Peyer's patch (tissue), 4 donors: Measurements from ENCODE around the gene AGAP1. TPM values are rescaled to one million over a fixed set of nuclear protein-coding genes. Genes with fewer than 3 reads are reported as not detected.

Source experiments
- DNase-seq, 3 donors: peaks; one replicate each; pipeline ENCODE4 v3.0.0-alpha.2; 2017 to 2019
- H3K27ac ChIP-seq, 4 donors: fragments of 200-600 bp; sonication (generic); one replicate each; pipeline ENCODE4 v1.5.1; 2016 to 2019
- H3K27me3 ChIP-seq, 2 donors: fragments of 200-600 bp; sonication (generic); one replicate each; pipeline ENCODE4 v1.5.1; 2019
- H3K36me3 ChIP-seq, 3 donors: fragments of 200-600 bp; sonication (generic); one replicate each; pipeline ENCODE4 v1.5.1; 2016 to 2019
- H3K4me1 ChIP-seq, 4 donors: fragments of 200-600 bp; sonication (generic); one replicate each; pipeline ENCODE4 v1.5.1; 2016 to 2019
- H3K4me3 ChIP-seq, 4 donors: fragments of 200-600 bp; sonication (generic); 1 replicate in 3 of 4; 2 replicates in 1 of 4; pipeline ENCODE4 v1.5.1; 2016 to 2019; ENCODE audit warnings: mild to moderate bottlenecking in 1 of 4
- H3K9me3 ChIP-seq, 4 donors: fragments of 200-600 bp; sonication (generic); one replicate each; pipeline ENCODE4 v1.5.1; 2016 to 2019; ENCODE audit warnings: mild to moderate bottlenecking in 1 of 4
- POLR2A ChIP-seq, 2 donors: fragments of 450-650 bp; IDR thresholded peaks; one replicate each; pipeline ENCODE4 v1.5.1; 2017; ENCODE audit warnings: antibody characterized with exemption in 2 of 2, mild to moderate bottlenecking in 2 of 2, moderate library complexity in 2 of 2
- total RNA-seq, 4 donors: library from RNA; depleted of rRNA; stranded (reverse); fragments of >200 nt; gene quantifications; one replicate each; pipeline ENCODE4 v1.1.0, GENCODE V29; 2016
- TF ChIP-seq, protein P1 (sequence below), 6 experiments: fragments of 450-650 bp in 4 of 6; fragments of 200-600 bp in 2 of 6; sonication (generic) in 1 of 6; IDR thresholded peaks; one replicate each; pipeline ENCODE4 v1.5.1; 2017 to 2019; ENCODE audit warnings: antibody characterized with exemption in 6 of 6, mild to moderate bottlenecking in 3 of 6, moderate library complexity in 1 of 6

Gene AGAP1
- total RNA-seq, 4 donors from 2014 or later = 55.7 to 79.1 (median 66.9) TPM

DNA sequence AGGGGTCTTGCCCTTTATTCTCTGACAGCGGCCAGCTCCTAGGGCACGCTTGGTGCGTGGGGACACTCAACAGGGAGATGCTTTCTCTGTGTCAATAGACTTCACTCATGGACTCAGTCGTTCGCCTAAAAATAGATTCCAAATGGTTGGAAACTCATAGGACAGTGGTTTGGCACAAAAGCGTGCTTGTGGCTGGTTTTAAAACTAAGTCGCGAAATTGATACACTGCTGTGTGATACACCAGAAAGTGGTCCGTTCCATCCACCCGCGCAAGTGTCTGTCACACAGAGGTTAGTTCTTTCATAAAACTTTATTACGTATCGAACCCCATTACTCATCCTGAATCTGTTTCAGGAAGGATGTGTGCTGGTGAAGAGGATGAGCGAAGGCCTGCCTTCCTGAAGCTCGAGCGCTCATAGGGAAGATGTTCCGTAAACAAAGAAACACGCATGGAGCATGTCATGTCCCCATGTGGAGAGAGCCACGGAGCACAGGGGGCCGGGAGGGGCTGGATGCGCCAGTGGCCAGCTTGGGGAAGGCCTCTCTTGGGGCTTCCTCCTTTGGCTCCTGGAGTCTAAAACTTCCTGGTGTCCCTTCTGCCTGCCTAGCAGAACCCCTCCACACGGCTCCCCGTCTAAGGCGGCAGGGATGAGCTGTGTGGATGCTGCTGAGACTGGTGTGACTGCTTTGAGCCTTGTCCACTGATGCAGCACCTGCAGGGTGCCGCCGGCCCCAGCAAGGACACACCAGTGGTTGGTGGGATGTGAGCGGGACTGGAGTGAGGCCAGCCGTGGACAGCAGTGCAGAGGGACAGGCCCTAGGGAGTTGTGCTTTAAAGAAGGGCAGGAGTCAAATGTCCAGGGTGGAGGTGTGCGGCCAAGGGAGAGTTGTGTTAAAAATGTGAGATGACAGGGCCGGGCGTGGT is 467.1 kb downstream of the AGAP1 start:
- Histone ChIP-seq H3K9me3 (no peaks in the 10 kb centered on the region), H3K27ac (no peak overlapping the region), H3K4me1 (no peaks in the 10 kb centered on the region), H3K36me3 (peaks cover 0 to 6% (median 0%) of the 10 kb centered on the region in 3 donors), H3K27me3 (no peaks in the 10 kb centered on the region), H3K4me3 (no peak overlapping the region)
- DNase-seq = peak in 1 of 3 donors; percentile 35
- TF ChIP-seq, protein P1, sequence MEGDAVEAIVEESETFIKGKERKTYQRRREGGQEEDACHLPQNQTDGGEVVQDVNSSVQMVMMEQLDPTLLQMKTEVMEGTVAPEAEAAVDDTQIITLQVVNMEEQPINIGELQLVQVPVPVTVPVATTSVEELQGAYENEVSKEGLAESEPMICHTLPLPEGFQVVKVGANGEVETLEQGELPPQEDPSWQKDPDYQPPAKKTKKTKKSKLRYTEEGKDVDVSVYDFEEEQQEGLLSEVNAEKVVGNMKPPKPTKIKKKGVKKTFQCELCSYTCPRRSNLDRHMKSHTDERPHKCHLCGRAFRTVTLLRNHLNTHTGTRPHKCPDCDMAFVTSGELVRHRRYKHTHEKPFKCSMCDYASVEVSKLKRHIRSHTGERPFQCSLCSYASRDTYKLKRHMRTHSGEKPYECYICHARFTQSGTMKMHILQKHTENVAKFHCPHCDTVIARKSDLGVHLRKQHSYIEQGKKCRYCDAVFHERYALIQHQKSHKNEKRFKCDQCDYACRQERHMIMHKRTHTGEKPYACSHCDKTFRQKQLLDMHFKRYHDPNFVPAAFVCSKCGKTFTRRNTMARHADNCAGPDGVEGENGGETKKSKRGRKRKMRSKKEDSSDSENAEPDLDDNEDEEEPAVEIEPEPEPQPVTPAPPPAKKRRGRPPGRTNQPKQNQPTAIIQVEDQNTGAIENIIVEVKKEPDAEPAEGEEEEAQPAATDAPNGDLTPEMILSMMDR (IDR thresholded peaks at IDR 0.05) = no peak
- no peak for TF ChIP-seq POLR2A (IDR thresholded peaks at IDR 0.05)

DNA sequence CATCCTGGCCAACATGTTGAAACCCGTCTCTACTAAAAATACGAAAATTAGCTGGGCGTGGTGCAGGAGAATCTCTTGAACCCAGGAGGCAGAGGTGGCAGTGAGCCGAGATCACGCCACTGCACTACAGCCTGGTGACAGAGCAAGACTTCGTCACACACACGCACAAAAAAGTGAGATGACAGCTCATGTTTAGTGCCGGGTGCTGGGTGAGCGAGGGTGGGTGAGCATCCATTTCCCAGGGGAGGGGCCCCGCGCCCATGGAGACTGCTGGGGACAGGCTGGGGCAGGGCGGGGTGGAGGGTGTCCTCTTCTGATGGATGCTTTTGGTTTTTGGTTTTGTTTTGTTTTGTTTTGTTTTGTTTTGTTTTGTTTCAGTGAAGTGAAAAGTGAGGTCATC is 467.9 kb downstream of the AGAP1 start:
- peak in 1 of 3 donors; percentile 35 for DNase-seq
- Histone ChIP-seq H3K27ac (no peak overlapping the region), H3K4me3 (no peak overlapping the region), H3K9me3 (no peaks in the 10 kb centered on the region), H3K36me3 (peaks cover 0 to 6% (median 0%) of the 10 kb centered on the region in 3 donors), H3K27me3 (no peaks in the 10 kb centered on the region), H3K4me1 (no peaks in the 10 kb centered on the region)
- no peak for TF ChIP-seq POLR2A (IDR thresholded peaks at IDR 0.05)
- TF ChIP-seq, protein P1 (IDR thresholded peaks at IDR 0.05) = no peak

DNA sequence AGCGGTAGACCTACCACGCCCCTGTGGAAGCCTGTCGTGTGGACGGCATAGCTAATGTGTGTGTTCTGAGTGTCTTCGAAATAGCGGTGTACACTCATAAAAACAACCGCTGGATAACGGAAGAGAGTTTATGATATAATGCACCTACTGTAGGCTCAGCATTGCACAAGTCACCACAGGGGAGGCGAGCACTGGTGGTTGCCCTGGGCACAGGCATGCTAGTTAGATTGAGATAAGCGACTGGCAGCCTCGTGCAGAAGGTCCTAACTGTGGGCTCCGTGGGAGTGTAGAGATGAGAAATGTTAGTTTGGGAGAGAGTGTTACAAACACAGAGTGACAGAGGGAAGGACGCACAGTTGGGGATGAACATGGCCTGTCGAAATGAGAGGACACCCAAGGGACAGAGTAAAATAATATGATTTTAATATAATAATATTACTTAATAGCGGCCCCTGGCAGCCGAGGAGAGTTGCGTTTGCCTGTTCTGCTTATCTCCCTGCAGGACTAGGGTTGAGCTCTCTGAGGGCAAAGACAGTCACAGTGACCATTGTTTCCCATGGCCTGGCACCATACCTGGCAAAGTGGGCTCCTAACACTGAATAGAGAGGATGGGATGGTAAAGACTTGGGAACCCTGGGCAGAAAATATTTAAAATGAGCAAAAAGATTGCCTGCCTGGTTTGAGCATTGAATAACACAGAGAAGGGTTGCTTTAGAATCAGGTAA is 470.2 kb downstream of the AGAP1 start:
- DNase-seq = peak in 1 of 3 donors; percentile 7
- no peak overlapping the region for H3K27ac ChIP-seq
- H3K9me3 ChIP-seq = no peaks in the 10 kb centered on the region
- H3K4me1 ChIP-seq = no peaks in the 10 kb centered on the region
- no peaks in the 10 kb centered on the region for H3K27me3 ChIP-seq
- no peak overlapping the region for H3K4me3 ChIP-seq
- peaks cover 0 to 6% (median 0%) of the 10 kb centered on the region in 3 donors for H3K36me3 ChIP-seq
- TF ChIP-seq POLR2A (IDR thresholded peaks at IDR 0.05) = no peak
- TF ChIP-seq, protein P1 (IDR thresholded peaks at IDR 0.05) = no peak

DNA sequence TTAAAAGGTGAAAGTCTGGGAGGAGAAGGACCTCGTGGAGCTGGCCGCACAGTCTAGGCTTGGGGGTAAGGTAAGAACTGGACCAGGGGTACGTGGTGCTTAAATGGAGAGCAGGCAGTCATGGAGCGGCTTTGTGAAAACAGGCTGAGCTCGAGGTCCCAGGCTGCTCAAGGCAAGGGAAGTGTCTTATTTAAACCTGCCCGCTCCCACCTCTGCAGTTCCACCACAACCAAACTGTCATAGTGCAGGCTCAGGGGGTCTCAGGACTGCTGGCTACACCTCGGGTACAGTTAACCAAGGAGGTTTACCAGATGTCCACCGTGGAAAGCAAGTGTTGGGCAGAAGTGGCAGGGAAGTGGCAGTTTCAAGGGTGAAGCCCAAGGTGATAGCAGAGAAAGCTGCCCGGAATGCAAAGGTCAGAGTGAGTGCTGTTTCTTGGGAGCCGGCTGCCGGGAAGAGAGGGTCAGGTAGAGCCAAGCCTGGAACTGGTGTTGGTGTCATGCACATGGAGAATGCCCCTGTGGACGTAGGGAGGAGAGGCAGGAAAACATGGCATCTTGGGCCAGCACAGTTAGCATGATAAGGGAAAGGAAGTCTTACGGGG is 471.0 kb downstream of the AGAP1 start:
- H3K4me3 ChIP-seq = no peak overlapping the region
- TF ChIP-seq, protein P1 (IDR thresholded peaks at IDR 0.05) = no peak
- no peak for TF ChIP-seq POLR2A (IDR thresholded peaks at IDR 0.05)
- peaks cover 0 to 15% (median 0%) of the 10 kb centered on the region in 3 donors for H3K36me3 ChIP-seq
- H3K27ac ChIP-seq = no peak overlapping the region
- H3K27me3 ChIP-seq = no peaks in the 10 kb centered on the region
- no peaks in the 10 kb centered on the region for H3K4me1 ChIP-seq
- no peaks in the 10 kb centered on the region for H3K9me3 ChIP-seq
- peak in 1 of 3 donors; percentile 17 for DNase-seq

DNA sequence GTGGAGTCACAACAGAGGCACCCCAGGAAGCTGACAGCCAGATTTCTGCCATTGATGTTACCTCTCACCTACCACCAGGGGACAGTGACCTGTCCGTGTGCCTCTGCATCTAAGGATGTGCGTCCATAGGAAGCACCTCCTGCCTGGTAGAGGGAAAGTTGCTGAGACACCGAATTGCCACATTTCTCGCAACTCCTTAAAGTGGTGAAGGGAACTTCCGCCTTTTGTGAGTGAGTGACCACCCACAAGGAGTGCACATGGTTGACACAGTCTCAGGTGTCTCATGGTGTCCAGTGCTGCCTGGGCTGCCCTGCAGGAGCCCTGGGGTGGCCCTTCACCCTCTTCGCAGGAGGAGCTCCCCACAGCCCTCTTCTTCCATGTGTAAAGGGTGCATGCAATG is 472.6 kb downstream of the AGAP1 start:
- TF ChIP-seq POLR2A (IDR thresholded peaks at IDR 0.05) = no peak
- TF ChIP-seq, protein P1 (IDR thresholded peaks at IDR 0.05) = no peak
- Histone ChIP-seq H3K9me3 (no peaks in the 10 kb centered on the region), H3K4me3 (no peak overlapping the region), H3K27ac (no peak overlapping the region), H3K36me3 (peaks cover 0 to 21% (median 0%) of the 10 kb centered on the region in 3 donors), H3K27me3 (no peaks in the 10 kb centered on the region), H3K4me1 (no peaks in the 10 kb centered on the region)
- DNase-seq = no peak
